HG02588 (cell line): ENCODE data around the gene DOHH.
"Not testable (repeated sequence)": the region's sequence is repeated elsewhere in the genome, so short reads cannot be mapped to it uniquely, and the experiment has no call there.

Source experiments
- ATAC-seq: cut with Tn5 transposase; IDR thresholded peaks from one replicate; pipeline ENCODE4 v1.9.1; 2021; ENCODE audit warnings: mild to moderate bottlenecking, moderate library complexity; ENCODE audit not compliant: unreplicated experiment

DOHH gene

DNA sequence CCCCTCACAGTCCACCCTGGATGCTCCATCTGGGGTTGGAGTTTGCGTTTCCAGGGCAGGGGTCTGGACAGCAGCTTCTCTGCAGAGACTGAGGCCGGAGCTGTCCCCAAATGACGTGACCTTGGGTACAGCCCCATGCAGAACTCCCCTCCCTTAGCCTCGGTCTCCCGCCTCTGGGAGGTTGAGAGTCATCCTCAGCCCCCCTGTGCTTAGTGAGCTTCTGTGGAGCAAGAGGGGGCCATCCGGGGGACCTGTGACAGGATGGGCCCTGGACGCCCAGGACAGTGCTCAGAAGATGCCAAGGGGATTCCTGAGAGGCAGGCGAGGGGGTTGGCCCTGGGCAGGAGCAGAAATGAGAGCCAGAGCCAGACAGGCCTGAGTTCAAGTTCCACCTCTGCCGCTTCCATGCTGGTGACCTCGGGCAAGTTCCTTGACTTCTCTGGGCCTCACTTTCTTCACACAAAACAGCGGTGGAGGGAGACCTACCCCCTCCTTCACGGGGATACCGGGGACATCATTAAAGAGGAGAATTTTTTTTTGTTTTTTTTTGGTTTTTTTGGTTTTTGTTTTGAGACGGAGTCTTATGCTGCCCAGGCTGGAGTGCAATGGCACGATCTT, 40.4 kb downstream of the DOHH start:
- ATAC-seq, result no peak

DNA sequence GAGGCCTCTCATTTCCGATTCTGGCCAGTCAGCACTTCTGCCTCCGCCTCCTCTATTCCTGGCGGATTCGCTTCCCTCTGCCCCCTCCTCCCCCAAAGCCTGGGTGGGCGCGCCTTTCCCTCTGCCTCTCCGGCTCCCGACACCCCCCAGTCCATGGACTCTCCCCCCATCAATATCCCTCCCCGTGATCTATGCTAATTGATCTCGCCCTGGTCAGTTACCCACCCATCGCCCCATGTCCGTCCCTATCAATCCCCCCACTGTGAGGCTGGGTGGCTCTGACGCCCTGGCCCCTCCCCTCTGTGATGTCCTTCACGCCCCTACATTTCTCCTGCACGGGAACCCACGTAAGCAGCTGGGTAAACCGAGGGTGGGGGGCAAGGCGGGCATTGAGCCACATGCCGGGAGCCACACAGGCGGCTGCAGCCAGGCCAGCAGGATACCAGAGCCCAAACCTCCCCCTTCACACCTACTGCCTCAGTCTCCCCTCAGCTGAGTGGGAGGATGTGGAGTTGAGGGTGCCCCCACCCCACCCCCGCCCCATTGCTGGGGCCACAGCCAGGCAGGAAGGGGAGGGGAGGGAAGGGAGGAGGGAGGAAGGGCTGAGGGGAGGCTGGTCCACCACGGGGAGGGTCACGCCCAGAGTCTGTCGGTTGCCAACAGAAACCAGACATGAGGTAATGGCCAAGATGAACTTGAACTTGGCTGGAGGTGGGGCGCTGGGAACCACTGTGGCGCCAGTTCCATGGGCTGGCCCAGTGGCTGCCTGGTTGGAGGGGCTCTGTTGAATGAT, 41.2 kb downstream of the DOHH start:
- no peak for ATAC-seq

- no peak for ATAC-seq
These were observed 42.0 kb downstream of the DOHH start for GRCh38 chr19:3458229-3459088.

- no peak for ATAC-seq
These were observed 42.8 kb downstream of the DOHH start for GRCh38 chr19:3457528-3458228.

- ATAC-seq, result no peak
These were observed 43.4 kb downstream of the DOHH start for GRCh38 chr19:3456925-3457527.

- no peak for ATAC-seq
These were observed 44.4 kb downstream of the DOHH start for GRCh38 chr19:3455960-3456601.

DNA sequence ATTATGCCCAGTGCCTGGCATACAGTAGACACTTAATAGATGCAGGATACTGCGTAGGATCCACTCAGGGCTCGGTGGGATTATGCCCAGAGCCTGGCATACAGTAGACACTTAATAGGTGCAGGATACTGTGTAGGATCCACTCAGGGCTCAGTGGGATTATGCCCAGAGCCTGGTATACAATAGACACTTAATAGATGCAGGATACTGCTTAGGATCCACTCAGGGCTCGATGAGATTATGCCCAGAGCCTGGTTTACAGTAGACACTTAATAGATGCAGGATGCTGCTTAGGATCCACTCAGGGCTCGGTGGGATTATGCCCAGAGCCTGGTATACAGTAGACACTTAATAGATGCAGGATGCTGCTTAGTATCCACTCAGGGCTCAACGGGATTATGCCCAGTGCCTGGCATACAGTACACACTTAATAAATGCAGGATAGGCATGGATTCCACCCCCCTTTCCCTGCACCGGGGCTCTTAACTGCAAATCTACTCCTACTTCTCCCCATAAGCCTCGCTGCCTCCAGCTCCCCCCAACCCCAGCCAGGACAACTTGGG, 45.0 kb downstream of the DOHH start:
- ATAC-seq, result no peak

GRCh38 chr19:3454656-3455392, 45.6 kb downstream of the DOHH start:
- ATAC-seq, result no peak

GRCh38 chr19:3453840-3454239, 46.6 kb downstream of the DOHH start:
- ATAC-seq, result no peak

DNA sequence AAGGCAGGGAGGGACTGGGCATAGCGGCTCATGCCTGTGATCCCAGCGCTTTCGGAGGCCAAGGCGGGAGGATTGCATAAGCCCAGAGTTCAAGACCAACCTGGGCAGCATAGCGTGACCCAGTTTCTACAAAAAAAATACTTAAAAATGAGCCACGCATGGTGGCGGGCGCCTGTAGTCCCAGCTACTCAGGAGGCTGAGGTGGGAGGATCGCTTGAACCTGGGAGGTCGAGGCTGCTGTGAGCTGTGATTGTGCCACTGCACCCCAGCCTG, 47.6 kb downstream of the DOHH start:
- not testable (repeated sequence) for ATAC-seq

GRCh38 chr19:3452171-3452941, 48.1 kb downstream of the DOHH start:
- no peak for ATAC-seq

GRCh38 chr19:3451451-3451866, 49.0 kb downstream of the DOHH start:
- no peak for ATAC-seq

DNA sequence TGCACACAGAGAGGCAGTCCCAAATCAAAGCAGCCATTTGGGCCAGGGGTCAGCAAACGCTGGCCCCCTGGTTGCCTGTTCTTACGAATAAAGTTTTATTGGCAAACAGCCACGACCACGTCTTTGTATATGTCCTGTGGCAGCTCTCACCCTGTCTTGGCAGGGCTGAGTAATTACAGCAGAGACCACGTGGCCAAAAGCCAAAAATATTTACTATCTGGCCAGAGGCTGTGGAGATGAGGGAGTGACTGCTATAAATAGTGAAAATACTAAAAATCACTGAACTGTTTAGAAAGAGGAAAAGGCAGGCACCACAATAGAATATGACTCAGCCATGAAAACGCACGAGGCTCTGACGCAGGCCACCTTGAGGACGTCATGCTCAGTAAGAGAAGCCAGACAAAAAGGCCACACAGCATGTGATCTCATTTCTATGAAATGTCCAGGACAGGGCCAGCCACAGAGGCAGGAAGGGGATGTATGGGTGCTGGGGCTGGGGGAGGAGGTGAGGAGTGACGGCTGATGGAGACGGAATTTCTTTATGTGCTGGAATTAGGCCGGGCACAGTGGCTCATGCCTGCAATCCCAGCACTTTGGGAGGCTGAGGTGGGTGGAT, 49.6 kb downstream of the DOHH start:
- no peak for ATAC-seq

GRCh38 chr19:3448616-3449334, 51.7 kb downstream of the DOHH start:
- ATAC-seq, result no peak

GRCh38 chr19:3446657-3447056, 53.8 kb downstream of the DOHH start:
- not testable (repeated sequence) for ATAC-seq

DNA sequence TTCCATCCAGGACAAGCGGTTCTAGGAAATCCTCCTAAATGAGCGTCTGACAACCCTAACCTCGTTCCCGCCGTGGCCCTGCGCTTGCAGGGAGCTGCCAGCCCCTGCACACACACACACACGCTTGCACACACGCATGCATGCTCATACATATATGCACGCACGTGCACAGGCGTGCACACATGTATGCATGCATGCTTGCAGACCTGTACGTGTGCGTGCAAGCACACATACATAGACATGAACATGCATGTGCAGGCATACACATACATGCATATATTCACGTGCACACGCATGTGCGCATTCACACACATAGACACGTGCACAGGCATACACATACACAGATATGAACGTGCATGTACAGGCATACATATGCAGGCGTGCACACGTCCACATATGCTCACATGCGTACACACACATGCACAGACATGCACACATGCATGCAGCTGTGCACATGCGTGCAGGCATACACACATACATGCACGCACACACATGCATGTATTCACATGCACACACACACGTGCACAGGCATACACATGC, 55.7 kb downstream of the DOHH start:
- no peak for ATAC-seq
